ENCODE measurements around the gene AGAP2. TPM values are rescaled to one million over a fixed set of nuclear protein-coding genes. Genes with fewer than 3 reads are reported as not detected.

AGAP2 gene
- total and polyA plus RNA-seq, 9 of the 15 experiments (the other 6 are each of a cell fraction or from before 2014, with no cell fraction given): 0.04 to 0.77 (median 0.28) TPM; not detected in 1

- TF ChIP-seq ARID4B (CRISPR knock-in tag; IDR thresholded peaks at IDR 0.05) (peak; percentile 49; the same call in 1 of the 2 replicates), CAMTA2 (CRISPR knock-in tag; conservative IDR thresholded peaks at IDR 0.05) (0 out of 2 replicates have a peak, but pooled peaks have one; percentile 11), SRSF9 (IDR thresholded peaks at IDR 0.05; ENCODE audit: borderline replicate concordance, low read depth, low read length) (no peak), PTTG1 (tag; IDR thresholded peaks at IDR 0.05; ENCODE audit: low read depth) (no peak), ZBTB5 (IDR thresholded peaks at IDR 0.05) (no peak), MTA3 (IDR thresholded peaks at IDR 0.05; ENCODE audit: borderline replicate concordance) (peak; percentile 79; the same call in 1 of the 2 replicates), NRF1 (conservative IDR thresholded peaks at IDR 0.05 in 1 of 2, IDR thresholded peaks at IDR 0.05 in 1 of 2) (peak; percentile 85 to 88), POLR2B (IDR thresholded peaks at IDR 0.05; ENCODE audit: low read depth, partially characterized antibody) (peak; percentile 72), CEBPG (CRISPR knock-in tag; IDR thresholded peaks at IDR 0.05) (peak; percentile 50; the same call in 1 of the 2 replicates), CEBPG (tag; conservative IDR thresholded peaks at IDR 0.05 in 1 of 2, IDR thresholded peaks at IDR 0.05 in 1 of 2) (peak; percentile 83 to 93), ZNF696 (CRISPR knock-in tag; conservative IDR thresholded peaks at IDR 0.05) (no peak), HDAC3 (IDR thresholded peaks at IDR 0.05; ENCODE audit: borderline replicate concordance, partially characterized antibody) (no peak), FOXM1 (IDR thresholded peaks at IDR 0.05; ENCODE audit: low read depth) (peak; percentile 45; the same call in 1 of the 2 replicates), FOXM1 (CRISPR knock-in tag; IDR thresholded peaks at IDR 0.05; ENCODE audit: low read depth) (no peak), GTF2B (IDR thresholded peaks at IDR 0.05; ENCODE audit: extremely low read depth, insufficient read length) (no peak)
- TF ChIP-seq, protein P1, sequence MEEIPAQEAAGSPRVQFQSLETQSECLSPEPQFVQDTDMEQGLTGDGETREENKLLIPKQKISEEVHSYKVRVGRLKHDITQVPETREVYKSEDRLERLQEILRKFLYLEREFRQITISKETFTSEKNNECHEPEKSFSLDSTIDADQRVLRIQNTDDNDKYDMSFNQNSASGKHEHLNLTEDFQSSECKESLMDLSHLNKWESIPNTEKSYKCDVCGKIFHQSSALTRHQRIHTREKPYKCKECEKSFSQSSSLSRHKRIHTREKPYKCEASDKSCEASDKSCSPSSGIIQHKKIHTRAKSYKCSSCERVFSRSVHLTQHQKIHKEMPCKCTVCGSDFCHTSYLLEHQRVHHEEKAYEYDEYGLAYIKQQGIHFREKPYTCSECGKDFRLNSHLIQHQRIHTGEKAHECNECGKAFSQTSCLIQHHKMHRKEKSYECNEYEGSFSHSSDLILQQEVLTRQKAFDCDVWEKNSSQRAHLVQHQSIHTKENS (CRISPR knock-in tag; IDR thresholded peaks at IDR 0.05): 0 out of 2 replicates have a peak, but pooled peaks have one; percentile 20
- TF ChIP-seq, protein P2, sequence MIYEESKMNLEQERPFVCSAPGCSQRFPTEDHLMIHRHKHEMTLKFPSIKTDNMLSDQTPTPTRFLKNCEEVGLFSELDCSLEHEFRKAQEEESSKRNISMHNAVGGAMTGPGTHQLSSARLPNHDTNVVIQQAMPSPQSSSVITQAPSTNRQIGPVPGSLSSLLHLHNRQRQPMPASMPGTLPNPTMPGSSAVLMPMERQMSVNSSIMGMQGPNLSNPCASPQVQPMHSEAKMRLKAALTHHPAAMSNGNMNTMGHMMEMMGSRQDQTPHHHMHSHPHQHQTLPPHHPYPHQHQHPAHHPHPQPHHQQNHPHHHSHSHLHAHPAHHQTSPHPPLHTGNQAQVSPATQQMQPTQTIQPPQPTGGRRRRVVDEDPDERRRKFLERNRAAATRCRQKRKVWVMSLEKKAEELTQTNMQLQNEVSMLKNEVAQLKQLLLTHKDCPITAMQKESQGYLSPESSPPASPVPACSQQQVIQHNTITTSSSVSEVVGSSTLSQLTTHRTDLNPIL (CRISPR knock-in tag; IDR thresholded peaks at IDR 0.05): no peak; the same call in 1 of the 2 replicates
These were observed 6.4 kb upstream of the AGAP2 start, which contains the start of gene TSPAN31 (continued) for GRCh38 chr12:57744777-57745484.
